HEK293T (cell line): ENCODE results near the gene TMEM223.

ENCODE experiments used
- CTCF ChIA-PET: fragments of 350-600 bp; formaldehyde crosslinking; extraction: SDS; loops from one replicate; lab custom pipeline; 2021; ENCODE audit warnings: antibody characterized with exemption, inconsistent platforms; lab: Yijun Ruan, JAX
- POLR2A ChIA-PET: fragments of 350-600 bp; formaldehyde crosslinking; extraction: SDS; loops from one replicate; lab custom pipeline; 2020; ENCODE audit warnings: antibody characterized with exemption, inconsistent platforms; lab: Yijun Ruan, JAX
- DNase-seq: peaks from one replicate; pipeline ENCODE4 v3.0.0; 2012; ENCODE audit warnings: mixed read lengths; ENCODE audit errors: extremely low spot score
- ARNT ChIP-seq: fragments of 450-650 bp; IDR thresholded peaks from 2 replicates; pipeline ENCODE4 v1.6.1; 2017; ENCODE audit warnings: mild to moderate bottlenecking
- BHLHE40 ChIP-seq: fragments of 450-650 bp; IDR thresholded peaks from 2 replicates; pipeline ENCODE4 v1.6.1; 2016; ENCODE audit warnings: mild to moderate bottlenecking, moderate library complexity, borderline replicate concordance
- CTBP1 ChIP-seq: fragments of 450-650 bp; IDR thresholded peaks from 2 replicates; pipeline ENCODE4 v1.6.1; 2016; ENCODE audit warnings: borderline replicate concordance
- ELF4 ChIP-seq: fragments of 450-650 bp; IDR thresholded peaks from 2 replicates; pipeline ENCODE4 v1.6.1; 2017; ENCODE audit warnings: antibody characterized with exemption
- FOXA1 ChIP-seq: fragments of 450-650 bp; IDR thresholded peaks from 2 replicates; pipeline ENCODE4 v1.6.1; 2016; ENCODE audit warnings: mild to moderate bottlenecking
- FOXK2 ChIP-seq: fragments of 450-650 bp; IDR thresholded peaks from 2 replicates; pipeline ENCODE4 v1.6.1; 2016; ENCODE audit warnings: mild to moderate bottlenecking
- FOXM1 ChIP-seq: fragments of 450-650 bp; IDR thresholded peaks from 2 replicates; pipeline ENCODE4 v1.6.1; 2017; ENCODE audit warnings: mild to moderate bottlenecking, borderline replicate concordance
- HDGF ChIP-seq: fragments of 450-650 bp; IDR thresholded peaks from 2 replicates; pipeline ENCODE4 v1.6.1; 2017; ENCODE audit warnings: antibody characterized with exemption, borderline replicate concordance
- L3MBTL2 ChIP-seq: fragments of 450-650 bp; conservative IDR thresholded peaks from 2 replicates; pipeline ENCODE4 v1.6.1; 2016; ENCODE audit warnings: mild to moderate bottlenecking
- LEF1 ChIP-seq: fragments of 450-650 bp; IDR thresholded peaks from 2 replicates; pipeline ENCODE4 v1.6.1; 2017; ENCODE audit warnings: mild to moderate bottlenecking, borderline replicate concordance
- NFRKB ChIP-seq: fragments of 450-650 bp; IDR thresholded peaks from 2 replicates; pipeline ENCODE4 v1.6.1; 2016; ENCODE audit warnings: mild to moderate bottlenecking, moderate library complexity
- SP1 ChIP-seq: fragments of 450-650 bp; IDR thresholded peaks from 2 replicates; pipeline ENCODE4 v1.6.1; 2017
- SUZ12 ChIP-seq: fragments of 450-650 bp; IDR thresholded peaks from 2 replicates; pipeline ENCODE4 v1.6.1; 2016; ENCODE audit warnings: mild to moderate bottlenecking
- TARDBP ChIP-seq: fragments of 450-650 bp; IDR thresholded peaks from 2 replicates; pipeline ENCODE4 v1.6.1; 2016
- ZNF384 ChIP-seq: fragments of 450-650 bp; IDR thresholded peaks from 2 replicates; pipeline ENCODE4 v1.6.1; 2016
- TF ChIP-seq, protein P1 (sequence below): fragments of 450-650 bp; IDR thresholded peaks from 2 replicates; pipeline ENCODE4 v1.6.1; 2016

The TMEM223 gene

GRCh38 chr11:62816557-62816956, 24.8 kb upstream of the TMEM223 start:
- DNase-seq, result no peak

GRCh38 chr11:62811659-62812058, 19.9 kb upstream of the TMEM223 start:
- CTCF ChIA-PET, result no interaction called here
- POLR2A ChIA-PET, result interaction anchor here (1.2 to 1.5 kb wide), 4 partner anchors 30 to 238 kb away, joined by 3 to 5 read pairs (median 4); partner anchors contain the start of genes EEF1G and ZBTB3
- DNase-seq, result no peak
- TF ChIP-seq BHLHE40, result no peak
- TF ChIP-seq ZNF384, result no peak
- TF ChIP-seq L3MBTL2, result no peak
- no peak for TF ChIP-seq FOXA1
- no peak for TF ChIP-seq ARNT
- TF ChIP-seq, protein P1, sequence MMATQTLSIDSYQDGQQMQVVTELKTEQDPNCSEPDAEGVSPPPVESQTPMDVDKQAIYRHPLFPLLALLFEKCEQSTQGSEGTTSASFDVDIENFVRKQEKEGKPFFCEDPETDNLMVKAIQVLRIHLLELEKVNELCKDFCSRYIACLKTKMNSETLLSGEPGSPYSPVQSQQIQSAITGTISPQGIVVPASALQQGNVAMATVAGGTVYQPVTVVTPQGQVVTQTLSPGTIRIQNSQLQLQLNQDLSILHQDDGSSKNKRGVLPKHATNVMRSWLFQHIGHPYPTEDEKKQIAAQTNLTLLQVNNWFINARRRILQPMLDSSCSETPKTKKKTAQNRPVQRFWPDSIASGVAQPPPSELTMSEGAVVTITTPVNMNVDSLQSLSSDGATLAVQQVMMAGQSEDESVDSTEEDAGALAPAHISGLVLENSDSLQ, result no peak
- TF ChIP-seq LEF1, result no peak
- TF ChIP-seq TARDBP, result no peak
- no peak for TF ChIP-seq SUZ12
- no peak for TF ChIP-seq ELF4
- TF ChIP-seq CTBP1, result no peak
- TF ChIP-seq NFRKB, result no peak
- no peak for TF ChIP-seq SP1
- no peak for TF ChIP-seq HDGF
- no peak for TF ChIP-seq FOXM1
- no peak for TF ChIP-seq FOXK2

More at GRCh38 chr11:62816557-62816956, 24.8 kb upstream of the TMEM223 start:
- POLR2A ChIA-PET, result interaction anchor here (0.7 to 2.0 kb wide), 4 partner anchors 13 to 62 kb away, joined by 3 to 10 read pairs (median 3); partner anchors contain the start of gene ZBTB3
- CTCF ChIA-PET, result no interaction called here
- no peak for TF ChIP-seq NFRKB
- TF ChIP-seq TARDBP, result no peak
- TF ChIP-seq FOXK2, result no peak
- TF ChIP-seq ELF4, result no peak
- no peak for TF ChIP-seq LEF1
- TF ChIP-seq, protein P1, result no peak

DNA sequence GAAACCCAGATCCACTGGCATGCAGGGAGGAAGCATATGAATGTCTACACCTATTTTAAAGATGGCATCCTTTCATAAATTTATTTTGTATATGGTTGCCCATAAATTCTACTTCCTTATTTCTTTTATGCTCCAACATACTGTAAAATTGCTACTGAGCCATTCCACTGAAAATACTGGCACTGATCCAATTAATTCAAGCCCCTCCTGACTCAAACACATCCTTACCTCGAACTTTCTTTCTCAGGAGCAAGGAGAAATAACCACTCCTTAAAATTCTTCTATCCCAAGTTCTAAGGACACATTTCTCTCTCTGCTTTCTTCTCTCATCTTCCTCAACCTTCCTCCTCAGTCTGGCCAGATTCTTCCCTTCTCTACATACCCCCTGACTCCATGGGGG, 18.9 kb upstream of the TMEM223 start:
- TF ChIP-seq, protein P1, result no peak
- no peak for TF ChIP-seq NFRKB
- DNase-seq, result no peak
- POLR2A ChIA-PET, result interaction anchor here (1.2 to 1.5 kb wide), 3 partner anchors 31 to 237 kb away, joined by 3 to 5 read pairs (median 3); partner anchors contain the start of genes EEF1G and ZBTB3
- CTCF ChIA-PET, result no interaction called here

- TF ChIP-seq, protein P1, result no peak
- TF ChIP-seq BHLHE40 (no peak), LEF1 (no peak), FOXK2 (no peak), NFRKB (no peak), ELF4 (no peak), TARDBP (no peak), FOXA1 (no peak), FOXM1 (no peak), ARNT (no peak), SP1 (no peak), L3MBTL2 (no peak), ZNF384 (no peak)
- ChIA-PET CTCF (no interaction called here), POLR2A (interaction anchor here (0.8 to 3.5 kb wide), 14 partner anchors 10 to 79 kb away, joined by 3 to 43 read pairs (median 5); partner anchors contain the start of genes HNRNPUL2, STX5, TAF6L and TEX54)
- no peak for DNase-seq
Measured at GRCh38 chr11:62806611-62807121, 14.9 kb upstream of the TMEM223 start.

GRCh38 chr11:62805961-62806441, 14.2 kb upstream of the TMEM223 start:
- POLR2A ChIA-PET, result interaction anchor here (0.8 to 3.5 kb wide), 16 partner anchors 9 to 79 kb away, joined by 3 to 43 read pairs (median 5); partner anchors contain the start of genes HNRNPUL2, SLC3A2, STX5 and TAF6L
- CTCF ChIA-PET, result no interaction called here
- DNase-seq, result no peak
- TF ChIP-seq LEF1 (no peak), TARDBP (no peak), NFRKB (no peak), SP1 (no peak), SUZ12 (no peak), FOXA1 (no peak), ELF4 (no peak), L3MBTL2 (no peak), ARNT (no peak), HDGF (no peak)
